Measurements from ENCODE around the gene MCRIP1.
"Not testable (repeated sequence)": the region's sequence is repeated elsewhere in the genome, so short reads cannot be mapped to it uniquely, and the experiment has no call there.

Gene MCRIP1

GRCh38 chr17:81842725-81843504 lies 9.8 kb upstream of the MCRIP1 start:
- DNase-seq (ENCODE audit: extremely low read depth, low read depth), result no peak
- TF ChIP-seq, protein P1, sequence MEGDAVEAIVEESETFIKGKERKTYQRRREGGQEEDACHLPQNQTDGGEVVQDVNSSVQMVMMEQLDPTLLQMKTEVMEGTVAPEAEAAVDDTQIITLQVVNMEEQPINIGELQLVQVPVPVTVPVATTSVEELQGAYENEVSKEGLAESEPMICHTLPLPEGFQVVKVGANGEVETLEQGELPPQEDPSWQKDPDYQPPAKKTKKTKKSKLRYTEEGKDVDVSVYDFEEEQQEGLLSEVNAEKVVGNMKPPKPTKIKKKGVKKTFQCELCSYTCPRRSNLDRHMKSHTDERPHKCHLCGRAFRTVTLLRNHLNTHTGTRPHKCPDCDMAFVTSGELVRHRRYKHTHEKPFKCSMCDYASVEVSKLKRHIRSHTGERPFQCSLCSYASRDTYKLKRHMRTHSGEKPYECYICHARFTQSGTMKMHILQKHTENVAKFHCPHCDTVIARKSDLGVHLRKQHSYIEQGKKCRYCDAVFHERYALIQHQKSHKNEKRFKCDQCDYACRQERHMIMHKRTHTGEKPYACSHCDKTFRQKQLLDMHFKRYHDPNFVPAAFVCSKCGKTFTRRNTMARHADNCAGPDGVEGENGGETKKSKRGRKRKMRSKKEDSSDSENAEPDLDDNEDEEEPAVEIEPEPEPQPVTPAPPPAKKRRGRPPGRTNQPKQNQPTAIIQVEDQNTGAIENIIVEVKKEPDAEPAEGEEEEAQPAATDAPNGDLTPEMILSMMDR (IDR thresholded peaks at IDR 0.05; ENCODE audit: low read depth, low read length), result no peak

GRCh38 chr17:81842378-81842724 lies 9.3 kb upstream of the MCRIP1 start:
- DNase-seq (ENCODE audit: extremely low read depth, low read depth), result no peak
- TF ChIP-seq, protein P1 (IDR thresholded peaks at IDR 0.05; ENCODE audit: low read depth, low read length), result no peak

DNA sequence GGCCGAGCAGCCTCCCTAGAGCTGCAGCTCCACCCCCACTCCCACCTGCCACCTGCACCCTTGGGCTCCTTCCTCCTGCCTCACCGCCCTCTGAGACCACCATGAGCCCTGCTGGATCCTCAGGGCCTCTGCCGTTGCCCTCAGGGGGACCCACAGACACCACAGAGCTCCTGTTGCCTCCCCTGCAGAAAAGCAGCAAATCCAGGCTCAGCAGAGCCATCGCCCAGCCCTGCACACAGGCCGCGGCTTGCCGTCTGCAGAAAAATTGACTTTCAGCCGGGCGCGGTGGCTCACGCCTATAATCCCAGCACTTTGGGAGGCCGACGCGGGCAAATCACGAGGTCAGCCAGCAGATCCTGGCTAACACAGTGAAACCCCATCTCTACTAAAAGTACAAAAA lies 8.8 kb upstream of the MCRIP1 start:
- TF ChIP-seq, protein P1 (IDR thresholded peaks at IDR 0.05; ENCODE audit: low read depth, low read length), result no peak
- no peak for DNase-seq (ENCODE audit: extremely low read depth, low read depth)

GRCh38 chr17:81840826-81841778 lies 8.0 kb upstream of the MCRIP1 start:
- DNase-seq (ENCODE audit: extremely low read depth, low read depth), result no peak
- TF ChIP-seq, protein P1 (IDR thresholded peaks at IDR 0.05; ENCODE audit: low read depth, low read length), result no peak

- not testable (repeated sequence) for DNase-seq (ENCODE audit: extremely low read depth, low read depth)
These were observed 7.0 kb upstream of the MCRIP1 start for GRCh38 chr17:81840059-81840458.

DNA sequence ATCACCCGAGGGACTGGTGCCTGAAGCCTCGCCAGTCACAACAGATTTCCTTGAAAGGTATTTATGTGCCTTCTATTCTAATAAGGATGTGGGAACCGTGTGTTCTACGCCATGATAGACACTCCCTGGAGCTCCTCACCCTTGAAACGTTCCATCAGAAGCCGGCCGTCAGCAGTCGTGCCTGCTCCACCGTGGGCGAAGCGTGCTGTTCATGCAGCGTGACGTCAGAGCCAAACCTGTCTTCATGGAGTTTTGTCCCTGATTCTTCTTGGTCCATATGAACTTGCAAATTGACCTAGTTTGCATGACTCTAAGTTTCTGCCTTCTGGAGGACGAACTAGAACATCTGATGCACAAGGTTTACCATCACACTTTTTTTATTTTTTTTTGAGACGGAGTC lies 6.2 kb upstream of the MCRIP1 start:
- TF ChIP-seq, protein P1 (IDR thresholded peaks at IDR 0.05; ENCODE audit: low read depth, low read length), result no peak
- DNase-seq (ENCODE audit: extremely low read depth, low read depth), result no peak

DNA sequence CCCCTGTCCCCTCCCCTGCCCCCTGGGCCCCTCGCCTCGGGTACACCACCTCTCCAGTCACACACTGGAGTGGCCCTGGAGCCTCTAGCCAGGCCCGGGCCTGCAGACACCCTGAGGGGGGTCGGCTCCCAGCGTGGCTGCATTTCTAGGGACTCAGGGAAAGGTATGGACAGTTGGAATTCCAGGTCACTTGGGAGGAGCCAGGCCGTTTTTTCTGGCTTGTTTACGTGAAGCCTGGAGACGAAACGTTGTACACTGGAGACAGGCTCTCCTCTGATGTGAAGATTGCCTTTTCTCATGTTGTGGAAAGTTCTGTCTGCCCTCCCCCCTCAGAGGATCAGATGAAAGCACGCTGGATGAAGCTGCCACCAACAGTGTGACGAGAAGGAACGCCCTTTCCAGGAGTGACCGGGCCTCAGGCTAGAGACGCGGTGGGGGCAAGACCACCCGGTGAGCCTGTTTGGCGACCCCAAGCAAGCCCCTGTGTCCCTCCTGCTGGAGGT lies 5.7 kb upstream of the MCRIP1 start:
- DNase-seq (ENCODE audit: extremely low read depth, low read depth), result no peak
- TF ChIP-seq, protein P1 (IDR thresholded peaks at IDR 0.05; ENCODE audit: low read depth, low read length), result no peak
